GM12801 (cell line): ENCODE results near the gene AMER3.

Source experiments
- TF ChIP-seq, protein P1 (sequence below): IDR thresholded peaks from one replicate; pipeline ENCODE4 v1.5.1; 2011; ENCODE audit warnings: control low read depth; ENCODE audit not compliant: insufficient read length; ENCODE audit errors: extremely low read depth

The AMER3 gene

DNA sequence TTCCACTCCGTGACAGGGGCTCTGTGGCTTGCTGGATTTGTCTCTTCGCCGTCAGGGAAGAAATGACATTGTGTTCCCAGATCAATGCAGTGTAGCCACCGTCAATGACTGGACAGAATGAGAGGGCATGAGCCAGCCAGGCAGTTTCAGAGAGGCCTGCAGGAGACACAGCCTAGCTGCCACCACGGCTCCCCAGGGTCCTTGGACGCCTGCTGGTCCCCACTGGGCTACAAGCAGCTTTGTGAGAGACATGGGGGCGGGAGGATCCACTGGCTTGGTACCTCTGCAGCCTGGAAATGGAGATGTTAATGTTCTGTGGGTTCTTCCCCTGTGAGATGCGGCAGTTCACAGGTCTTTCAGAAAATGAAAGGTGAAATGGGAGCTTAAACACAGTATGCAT is 12.1 kb upstream of the AMER3 start:
- TF ChIP-seq, protein P1, sequence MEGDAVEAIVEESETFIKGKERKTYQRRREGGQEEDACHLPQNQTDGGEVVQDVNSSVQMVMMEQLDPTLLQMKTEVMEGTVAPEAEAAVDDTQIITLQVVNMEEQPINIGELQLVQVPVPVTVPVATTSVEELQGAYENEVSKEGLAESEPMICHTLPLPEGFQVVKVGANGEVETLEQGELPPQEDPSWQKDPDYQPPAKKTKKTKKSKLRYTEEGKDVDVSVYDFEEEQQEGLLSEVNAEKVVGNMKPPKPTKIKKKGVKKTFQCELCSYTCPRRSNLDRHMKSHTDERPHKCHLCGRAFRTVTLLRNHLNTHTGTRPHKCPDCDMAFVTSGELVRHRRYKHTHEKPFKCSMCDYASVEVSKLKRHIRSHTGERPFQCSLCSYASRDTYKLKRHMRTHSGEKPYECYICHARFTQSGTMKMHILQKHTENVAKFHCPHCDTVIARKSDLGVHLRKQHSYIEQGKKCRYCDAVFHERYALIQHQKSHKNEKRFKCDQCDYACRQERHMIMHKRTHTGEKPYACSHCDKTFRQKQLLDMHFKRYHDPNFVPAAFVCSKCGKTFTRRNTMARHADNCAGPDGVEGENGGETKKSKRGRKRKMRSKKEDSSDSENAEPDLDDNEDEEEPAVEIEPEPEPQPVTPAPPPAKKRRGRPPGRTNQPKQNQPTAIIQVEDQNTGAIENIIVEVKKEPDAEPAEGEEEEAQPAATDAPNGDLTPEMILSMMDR: no peak

DNA sequence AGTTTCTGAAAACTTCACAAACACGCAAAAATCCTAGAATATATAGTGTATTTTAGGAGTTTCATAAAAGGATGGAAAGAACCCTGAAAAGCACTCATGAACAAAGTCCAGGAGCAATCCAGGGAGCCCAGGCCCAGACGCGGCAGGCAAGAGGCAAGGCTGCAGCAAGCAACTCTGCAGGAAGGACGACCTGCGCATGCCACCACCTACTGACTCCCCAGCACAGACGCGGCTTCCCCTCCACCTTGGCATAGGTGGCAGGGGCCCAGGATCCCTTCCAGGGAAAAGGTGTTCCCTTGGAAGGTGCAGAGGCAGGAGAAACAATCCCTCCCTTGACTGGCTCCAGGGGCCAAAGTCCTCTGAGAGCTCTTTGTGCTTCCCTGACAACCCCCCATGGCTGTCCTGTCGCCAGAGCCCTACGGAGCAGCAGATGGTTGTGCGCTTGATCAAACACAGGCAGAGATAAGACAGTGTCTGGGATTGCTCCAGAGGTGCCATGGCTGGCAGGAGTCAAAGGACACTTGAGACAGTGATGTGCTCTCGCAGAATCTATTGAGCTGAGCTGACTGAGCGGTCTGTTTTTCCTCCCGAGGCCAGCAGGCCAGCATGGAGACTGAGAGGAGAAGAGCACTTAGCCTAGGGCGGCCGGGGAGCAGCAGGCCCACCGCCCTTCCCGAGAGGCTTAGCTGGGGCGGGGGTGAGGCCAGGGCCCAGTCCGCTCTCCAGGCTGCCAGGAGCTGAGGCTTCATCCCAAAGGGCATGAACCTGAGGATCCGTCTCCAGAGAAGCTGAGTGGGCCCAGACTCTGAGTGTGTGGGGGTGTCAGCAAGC is 10.8 kb upstream of the AMER3 start:
- TF ChIP-seq, protein P1: no peak

DNA sequence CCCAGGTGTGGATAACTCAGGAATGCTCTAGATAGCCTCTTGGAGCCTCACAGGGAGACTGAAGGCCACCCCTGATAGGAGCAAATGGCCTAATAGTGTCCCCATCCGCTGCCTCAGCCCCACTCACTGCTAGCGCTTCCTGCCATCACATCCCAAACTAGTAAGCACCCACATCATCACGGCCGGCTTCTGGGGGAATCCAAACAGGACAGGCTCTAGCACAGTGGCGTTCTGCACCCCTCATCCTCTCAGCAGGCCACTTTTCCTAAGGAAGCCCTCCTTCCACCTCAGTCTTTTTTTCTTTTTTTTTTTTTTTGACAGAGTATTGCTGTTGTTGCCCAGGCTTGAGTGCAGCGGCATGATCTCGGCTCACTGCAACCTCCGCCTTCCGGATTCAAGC is 6.3 kb upstream of the AMER3 start:
- TF ChIP-seq, protein P1: no peak

DNA sequence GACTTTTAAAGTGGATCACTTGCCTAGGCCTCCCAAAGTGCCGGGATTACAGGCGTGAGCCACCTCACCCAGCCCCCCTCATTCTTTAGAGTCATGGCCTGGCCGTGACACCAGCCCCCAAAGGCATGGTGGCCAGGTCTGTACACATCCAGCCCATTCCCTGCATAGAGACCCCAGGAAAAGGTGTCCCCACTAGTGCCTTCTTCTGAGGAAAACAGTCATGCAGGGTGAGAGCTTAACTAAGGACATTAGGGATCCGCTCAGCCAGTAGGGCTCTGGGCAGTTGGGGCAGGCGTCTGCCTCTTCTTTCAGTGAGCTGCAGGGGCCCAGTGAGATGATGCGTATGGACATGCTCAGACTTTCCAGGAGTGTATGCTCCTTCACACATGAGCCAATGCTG is 5.7 kb upstream of the AMER3 start:
- TF ChIP-seq, protein P1: no peak

DNA sequence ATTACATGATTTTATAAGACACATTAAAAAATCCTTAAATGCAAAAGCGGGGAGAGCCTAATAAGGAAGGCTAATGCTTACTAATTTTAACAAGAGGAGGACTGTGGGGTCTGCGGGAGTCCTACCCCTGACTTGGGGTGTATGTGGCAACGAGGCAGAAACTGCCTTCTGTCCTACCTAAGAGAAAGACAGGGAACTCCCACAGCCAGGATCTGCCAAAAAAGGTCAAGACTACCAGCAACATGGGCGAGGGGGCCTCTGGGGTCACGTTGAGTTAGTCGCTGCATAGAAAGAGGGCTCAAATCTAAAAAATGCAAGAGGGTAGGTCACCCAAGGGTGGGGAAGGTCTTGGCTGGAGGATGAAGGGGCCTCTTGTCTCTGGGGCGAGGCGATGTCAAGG is 529 bp upstream of the AMER3 start:
- TF ChIP-seq, protein P1: no peak

DNA sequence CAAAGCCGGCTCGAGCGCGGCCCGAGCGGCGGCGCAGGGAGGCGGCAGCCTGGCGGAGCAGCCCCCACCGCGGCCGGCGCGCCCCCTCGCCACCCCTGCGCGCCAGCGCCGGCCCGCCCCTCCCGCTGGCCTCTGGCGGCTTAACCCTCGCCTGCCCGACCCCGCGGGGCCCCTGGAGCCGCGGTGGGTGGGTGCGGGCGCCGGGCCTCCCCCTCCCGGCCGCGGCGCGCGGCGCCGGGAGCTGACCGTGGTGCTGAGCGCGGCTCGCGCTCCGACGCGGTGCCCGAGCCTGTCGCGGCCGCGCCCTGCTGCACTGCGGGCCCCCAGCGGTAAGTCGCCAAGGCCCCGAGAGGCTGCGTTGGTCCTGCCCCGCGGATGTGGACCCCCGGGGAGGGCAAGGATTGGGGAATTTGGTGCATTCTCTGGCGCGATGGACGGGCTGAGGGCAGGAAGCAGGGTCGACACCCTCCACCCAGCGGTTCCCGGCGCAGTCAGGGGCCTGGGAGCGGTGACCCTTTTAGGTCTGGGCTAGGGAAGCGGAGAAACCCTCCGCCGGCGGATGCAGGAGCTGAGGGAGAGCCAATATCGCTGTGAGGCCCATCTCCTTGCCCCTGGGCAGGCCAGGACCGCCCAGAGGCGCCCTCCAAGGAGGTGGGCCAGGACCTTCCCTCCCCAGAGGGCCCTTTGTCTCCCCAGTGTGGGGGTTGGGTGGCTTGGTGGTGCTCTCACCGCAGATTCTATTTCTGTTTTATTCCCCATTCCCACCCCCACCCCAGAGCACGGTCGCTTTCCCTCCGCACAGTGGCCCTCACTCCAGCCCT is 923 bp downstream of the AMER3 start:
- TF ChIP-seq, protein P1: no peak

DNA sequence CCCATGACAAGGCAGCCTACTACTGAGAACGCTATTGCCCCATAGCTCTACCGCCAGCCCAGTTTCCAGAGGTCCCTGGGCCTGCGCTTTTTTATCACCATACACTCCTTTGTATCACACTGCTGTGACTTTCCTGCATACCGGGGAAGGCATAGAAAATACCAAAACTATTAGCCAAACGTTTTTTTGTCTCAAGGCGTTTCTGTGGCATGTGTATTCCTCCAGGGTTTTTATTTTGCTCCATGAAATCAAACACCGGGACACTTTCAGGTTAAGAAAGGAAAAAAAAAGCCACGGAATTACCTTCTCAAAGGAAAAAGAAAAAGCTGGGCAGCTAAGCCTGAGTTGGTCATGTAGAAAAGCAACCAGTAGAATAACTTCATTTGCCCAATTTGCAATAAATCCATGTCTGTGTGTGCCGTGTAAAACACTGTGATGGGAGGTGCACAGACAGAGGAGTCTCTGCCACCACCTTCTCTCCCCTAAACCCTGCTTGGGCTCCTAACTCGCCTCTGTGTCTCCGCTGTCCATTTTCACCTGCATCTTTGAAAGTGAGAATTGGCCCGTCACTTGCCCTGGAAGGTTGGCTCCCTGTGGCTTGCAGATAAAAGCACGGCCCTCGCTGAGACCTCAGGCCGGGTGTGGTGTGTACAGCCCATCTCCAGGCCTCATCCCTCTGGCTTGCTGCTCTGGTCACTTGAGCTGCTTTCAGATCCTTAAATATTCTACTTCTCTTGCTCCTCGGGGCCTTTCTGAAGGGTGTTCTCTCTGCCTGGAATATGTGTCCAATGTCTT is 1.7 kb downstream of the AMER3 start:
- TF ChIP-seq, protein P1: no peak
